GM18951 (cell line): ENCODE data around the gene GPBAR1.
"Not testable (repeated sequence)": the region's sequence is repeated elsewhere in the genome, so short reads cannot be mapped to it uniquely, and the experiment has no call there.

ENCODE experiments used
- POLR2A ChIP-seq: IDR thresholded peaks from 4 replicates; pipeline ENCODE4 v1.6.1; 2011; ENCODE audit warnings: mild to moderate bottlenecking; ENCODE audit not compliant: insufficient read length, insufficient read depth; ENCODE audit errors: extremely low read depth
- in situ Hi-C: fragments of 300-500 bp; cut with MboI; formaldehyde crosslinking; loops from one replicate; pipeline ENCODE4 v1.12.0; 2022; ENCODE audit warnings: low sequenced_read_pairs, mixed read lengths, inconsistent platforms; ENCODE audit not compliant: unreplicated experiment

Gene GPBAR1

DNA sequence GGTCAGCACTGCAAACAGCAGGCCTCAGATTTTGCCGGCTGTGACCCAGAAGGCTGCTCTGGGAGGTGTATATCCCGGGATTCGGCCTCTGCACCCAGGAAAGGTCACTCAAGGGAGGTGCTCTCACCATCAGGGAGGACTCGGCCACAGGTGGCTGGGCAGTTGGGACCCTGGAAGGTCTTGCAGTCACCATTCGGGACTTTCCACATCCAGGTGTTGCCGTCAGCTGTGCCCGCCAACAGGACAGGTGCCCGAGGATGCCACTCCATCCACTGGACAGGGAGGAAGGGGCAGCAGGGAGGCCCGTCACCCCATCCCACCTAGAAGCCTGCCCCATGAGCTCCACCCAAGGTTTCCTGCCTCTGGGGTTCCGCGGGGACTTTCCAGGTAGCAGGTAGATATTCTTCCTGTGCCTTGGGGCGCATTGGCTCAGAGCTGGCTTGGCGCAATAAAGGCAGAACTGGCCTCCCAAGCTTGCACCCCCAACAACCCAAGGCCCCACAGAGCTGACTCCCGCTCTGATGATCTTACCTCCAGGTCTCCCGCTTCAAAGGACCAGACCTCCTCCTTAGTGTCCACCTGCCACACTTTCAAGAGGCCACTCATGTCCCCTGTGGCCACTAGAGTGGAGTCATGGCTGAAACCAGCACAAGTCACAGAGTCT lies 5.6 kb downstream of the GPBAR1 start:
- in situ Hi-C loops = no loop called here
- TF ChIP-seq POLR2A = no peak

DNA sequence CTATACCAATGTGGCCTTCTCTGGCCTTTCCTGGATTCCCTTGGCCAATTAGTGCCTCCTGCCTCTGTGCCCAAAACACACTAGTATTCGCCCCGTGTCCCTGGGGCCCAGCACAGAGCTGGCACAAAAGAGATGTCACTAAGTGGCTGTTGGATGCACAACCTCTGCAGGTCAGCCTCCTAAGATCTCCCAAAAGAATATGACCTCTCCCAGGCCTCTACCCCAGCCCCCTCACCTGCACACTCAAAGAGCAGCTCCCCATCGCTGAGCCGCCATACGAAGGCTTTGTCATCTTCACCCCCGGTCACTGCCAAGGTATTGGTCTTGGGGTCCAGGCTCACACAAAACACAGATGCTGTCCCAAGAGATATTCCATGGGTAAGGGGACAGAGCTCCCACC lies 6.4 kb downstream of the GPBAR1 start:
- in situ Hi-C loops = no loop called here
- no peak for TF ChIP-seq POLR2A

DNA sequence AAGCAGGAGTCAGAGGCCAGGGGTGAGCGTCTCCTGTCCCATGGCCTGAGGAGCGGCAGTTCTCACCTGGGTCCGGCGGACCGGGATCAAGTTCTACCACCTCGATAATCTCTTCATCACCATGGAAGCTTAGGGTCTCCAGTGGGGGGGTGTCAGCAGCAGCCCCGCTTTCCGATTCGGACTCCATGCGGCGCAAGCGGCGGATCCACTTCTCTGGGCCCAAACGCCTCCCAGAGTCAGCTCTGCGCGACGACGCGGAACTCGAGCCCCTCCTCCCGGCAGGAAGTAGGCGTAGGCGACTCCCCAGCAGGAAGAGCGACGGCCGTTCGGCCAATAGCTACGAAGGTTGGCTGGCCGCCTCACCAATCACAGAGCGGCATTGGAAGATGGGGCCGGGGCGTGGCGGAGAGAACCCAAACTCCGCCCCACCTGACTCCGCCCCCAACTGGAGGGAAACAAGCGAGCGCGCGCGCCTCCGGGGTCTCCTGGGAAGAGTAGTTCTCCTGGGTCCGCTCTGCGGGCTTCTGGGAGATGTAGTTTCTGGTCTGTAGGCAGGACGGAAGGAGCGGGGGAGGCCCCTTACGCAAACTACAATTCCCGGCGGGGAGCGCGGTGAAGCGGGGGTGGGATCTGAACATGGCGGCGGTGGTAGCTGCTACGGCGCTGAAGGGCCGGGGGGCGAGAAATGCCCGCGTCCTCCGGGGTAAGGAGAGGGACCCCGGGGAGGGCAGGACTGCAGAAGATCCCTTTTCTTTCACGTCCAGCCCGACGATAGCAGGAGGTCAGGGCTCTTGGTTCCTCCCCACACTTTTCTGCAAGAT lies 9.3 kb downstream of the GPBAR1 start, which contains the start of the genes AAMP and PNKD:
Gene AAMP, minus strand, starts transcription at position 238 of the 821 bp plus-strand sequence. Its CDS starts 51 bp downstream, at position 187.
Gene PNKD, plus strand, starts transcription at position 620 of the 821 bp plus-strand sequence. Its CDS starts 17 bp downstream, at position 637.
- in situ Hi-C loops = no loop called here
- peak; percentile 74 for TF ChIP-seq POLR2A

DNA sequence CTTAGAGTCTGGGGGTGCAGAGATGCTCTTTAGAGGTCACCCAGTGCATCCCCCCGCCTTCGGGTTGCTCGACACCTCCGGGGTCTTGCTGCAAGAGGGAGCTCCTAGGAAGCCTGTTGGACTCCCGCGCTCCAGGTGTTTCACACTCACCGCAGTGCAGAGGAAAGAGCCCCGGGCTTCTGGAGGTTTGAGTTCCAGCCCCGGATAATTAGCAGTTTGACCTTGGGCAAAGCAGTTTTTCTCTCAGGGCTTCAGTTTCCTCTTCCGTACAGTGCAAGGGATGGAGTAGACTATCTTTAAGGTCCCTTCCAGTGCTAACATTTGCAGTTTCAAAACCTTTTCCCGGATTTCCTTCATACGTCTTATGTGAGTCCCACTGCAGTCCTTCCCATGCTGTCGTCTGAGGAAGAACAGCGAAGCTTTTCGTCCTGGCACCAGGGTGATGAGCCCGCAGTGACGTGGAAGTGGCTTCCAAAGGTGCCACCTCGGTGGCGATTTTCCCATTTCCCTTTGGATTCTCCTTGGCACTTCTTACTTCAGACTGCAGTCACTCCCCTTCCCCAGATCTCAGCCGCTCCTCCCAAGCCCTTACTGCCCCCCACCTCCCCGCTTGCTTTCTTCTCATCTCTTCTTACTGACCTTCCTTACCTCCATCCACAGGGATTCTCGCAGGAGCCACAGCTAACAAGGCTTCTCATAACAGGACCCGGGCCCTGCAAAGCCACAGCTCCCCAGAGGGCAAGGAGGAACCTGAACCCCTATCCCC lies 10.1 kb downstream of the GPBAR1 start:
- no peak for TF ChIP-seq POLR2A
- in situ Hi-C loops = no loop called here

DNA sequence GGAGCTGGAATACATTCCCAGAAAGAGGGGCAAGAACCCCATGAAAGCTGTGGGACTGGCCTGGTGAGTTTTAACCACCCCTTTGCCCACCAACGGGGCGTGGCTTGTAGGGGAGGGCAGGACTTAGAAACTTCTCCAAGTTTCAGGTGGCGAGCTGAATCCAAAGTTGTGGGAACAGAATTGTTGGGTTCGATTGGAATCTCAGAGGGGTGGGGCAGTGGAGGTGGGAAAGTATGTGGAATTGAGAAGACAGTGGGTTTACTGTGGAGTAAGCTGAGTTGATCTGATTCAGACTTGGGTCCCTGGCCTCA lies 10.6 kb downstream of the GPBAR1 start:
- in situ Hi-C loops = no loop called here
- no peak for TF ChIP-seq POLR2A

DNA sequence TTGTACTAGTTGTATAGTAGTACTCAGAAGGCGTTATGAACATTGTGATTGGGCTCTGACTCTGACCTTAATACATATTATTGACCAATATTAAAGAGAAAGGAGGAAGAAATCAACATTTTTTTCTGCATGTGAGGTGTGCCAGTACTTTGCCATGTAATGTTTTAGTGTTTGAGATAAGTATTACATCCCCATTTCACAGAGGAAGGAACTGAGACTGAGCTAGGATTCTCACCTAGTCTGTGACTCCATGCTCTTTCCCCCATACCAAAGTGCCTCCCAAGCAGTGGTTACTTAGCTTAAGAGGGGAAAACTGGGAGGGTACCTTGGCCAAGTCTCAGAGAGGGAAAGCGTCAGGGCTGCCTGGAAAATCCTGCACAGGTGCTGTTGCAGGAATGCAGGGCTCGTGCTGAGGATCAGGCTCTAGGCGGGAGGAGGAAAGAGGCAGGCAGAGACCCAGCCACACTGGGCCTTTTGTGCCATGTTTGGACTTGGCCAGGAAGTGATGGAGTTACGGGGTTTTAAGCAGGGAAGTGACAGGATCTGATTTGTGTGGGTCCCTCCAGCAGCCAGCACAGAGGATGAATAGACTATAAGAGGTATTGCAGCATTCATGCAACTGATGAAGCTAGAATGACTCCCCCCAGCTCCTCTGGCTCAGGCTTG lies 11.2 kb downstream of the GPBAR1 start:
- in situ Hi-C loops = no loop called here
- TF ChIP-seq POLR2A = no peak

DNA sequence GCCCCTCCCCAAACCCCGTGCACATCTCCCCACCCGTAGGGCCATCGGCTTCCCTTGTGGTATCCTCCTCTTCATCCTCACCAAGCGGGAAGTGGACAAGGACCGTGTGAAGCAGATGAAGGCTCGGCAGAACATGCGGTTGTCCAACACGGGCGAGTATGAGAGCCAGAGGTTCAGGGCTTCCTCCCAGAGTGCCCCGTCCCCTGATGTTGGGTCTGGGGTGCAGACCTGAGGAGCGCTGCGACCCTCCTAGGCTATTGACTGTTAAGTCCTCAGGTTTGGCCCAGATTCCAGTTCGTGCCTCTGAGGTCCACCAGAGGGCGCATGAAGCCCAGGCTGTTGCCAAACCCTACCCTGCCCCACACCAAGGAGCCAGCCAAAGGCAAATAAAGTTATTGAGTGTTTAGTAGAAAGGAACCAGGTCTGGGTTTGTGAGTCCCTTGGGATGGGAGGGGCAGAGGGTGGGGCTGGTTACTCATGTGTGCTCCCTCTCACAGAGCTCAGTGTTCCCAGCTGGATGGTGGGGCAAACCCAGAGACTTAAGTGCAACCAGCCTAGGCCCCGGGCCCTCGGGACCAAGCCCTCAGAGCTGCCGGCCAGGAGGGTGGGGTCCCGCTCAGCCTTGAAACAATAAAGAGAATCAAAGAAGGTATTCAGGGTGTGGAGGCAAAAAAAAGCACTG lies 11.9 kb downstream of the GPBAR1 start:
- in situ Hi-C loops = no loop called here

DNA sequence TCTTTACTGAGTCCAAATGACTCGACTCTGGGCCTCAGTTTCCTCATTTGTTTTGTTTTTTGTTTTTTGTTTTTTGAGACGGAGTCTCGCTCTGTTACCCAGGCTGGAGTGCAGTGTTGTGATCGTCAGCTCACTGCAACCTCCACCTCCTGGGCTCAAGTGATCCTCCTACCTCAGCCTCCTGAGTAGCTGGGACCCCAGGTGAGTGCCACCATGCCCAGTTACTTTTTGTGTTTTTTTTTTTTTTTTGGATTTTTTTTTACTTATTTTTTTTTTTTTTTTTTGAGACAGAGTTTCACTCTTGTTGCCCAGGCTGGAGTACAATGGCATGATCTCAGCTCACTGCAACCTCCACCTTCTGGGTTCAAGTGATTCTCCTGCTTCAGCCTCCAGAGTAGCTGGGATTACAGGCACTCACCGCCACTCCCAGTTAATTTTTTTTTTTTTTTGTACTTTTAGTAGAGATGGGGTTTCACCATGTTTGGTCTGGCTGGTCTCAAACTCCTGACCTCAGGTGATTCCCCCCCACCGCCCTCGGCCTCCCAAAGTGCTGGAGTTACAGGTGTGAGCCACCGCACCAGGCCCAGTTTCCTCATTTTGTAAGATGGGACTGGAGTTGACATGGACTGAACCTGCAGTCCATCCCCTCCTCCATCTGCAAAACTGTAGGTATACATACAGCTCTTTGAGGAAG lies 12.5 kb downstream of the GPBAR1 start:
- in situ Hi-C loops = not testable (repeated sequence)

More for the DNA sequence above, 11.9 kb downstream of the GPBAR1 start:
- TF ChIP-seq POLR2A = no peak

DNA sequence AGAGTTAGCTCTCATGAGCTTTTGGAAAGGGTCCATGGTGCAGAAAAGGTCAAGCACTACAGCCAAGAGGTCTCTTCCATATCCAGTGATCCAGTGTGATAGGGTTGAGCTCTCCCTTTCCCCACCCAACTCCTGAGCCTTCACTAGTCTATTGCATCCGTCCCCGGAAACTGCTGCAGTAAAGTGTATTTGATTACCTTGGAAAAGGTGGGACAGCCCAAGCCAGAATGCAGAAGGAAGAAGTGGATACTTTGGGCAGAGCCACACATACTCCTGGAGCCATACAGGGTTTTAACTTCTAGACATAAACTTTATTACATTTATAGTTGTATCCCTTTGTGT lies 13.1 kb downstream of the GPBAR1 start:
- in situ Hi-C loops = no loop called here
- no peak for TF ChIP-seq POLR2A

DNA sequence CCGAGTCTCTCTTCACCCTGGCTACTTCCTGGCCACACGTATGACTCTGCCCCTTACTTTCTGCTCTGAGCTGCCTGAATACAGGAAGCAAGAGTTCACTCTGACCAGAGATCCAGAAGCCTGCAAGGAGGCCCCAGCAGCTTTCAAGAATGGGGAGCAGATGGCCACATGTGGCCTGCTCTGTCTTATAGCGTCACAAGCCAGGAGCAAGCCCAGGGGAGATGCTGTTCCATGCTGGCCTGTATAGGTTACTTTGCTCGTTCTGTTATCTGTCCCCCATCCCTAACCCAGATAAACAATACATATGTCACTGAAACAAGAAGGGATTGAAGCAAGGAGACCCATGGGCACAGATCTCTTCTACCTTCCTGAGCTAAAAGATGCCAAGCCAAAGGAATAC lies 13.8 kb downstream of the GPBAR1 start:
- no peak for TF ChIP-seq POLR2A
- in situ Hi-C loops = no loop called here

DNA sequence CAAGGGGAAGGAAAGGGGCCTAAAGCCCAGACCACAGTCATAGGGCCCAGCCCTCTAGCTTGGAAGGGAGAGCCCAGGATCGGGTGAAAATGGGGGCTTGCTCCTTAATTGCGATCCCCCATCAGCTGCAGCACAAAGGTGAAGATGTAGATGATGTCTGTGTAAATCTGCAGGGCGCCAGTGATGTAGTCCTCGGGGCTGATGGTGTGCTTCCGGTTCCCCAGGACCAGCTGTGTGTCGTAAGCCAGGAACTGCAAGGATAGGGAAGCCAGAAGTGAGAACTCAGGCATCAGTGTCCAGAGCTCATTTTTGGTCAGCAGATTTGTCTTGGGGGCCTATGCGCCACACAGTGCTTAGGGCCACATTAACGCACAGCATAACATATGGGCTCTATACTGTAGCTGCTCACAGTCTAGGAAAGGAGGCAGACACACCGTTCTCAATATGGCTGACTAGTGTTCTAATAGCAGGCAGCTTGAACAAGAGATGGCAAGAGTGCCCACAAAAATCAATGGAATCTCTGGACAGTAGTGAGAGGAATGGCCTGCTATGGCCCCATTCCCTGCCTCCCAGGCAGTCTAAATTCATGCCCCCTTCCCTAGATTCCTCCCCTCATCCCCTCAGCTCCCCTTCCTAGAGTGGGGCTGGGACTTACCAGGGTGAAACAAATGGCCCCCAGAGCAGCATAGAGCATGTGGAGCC lies 14.7 kb downstream of the GPBAR1 start:
- no peak for TF ChIP-seq POLR2A
- in situ Hi-C loops = no loop called here
